Measurements from ENCODE around the gene GRM8.
A peak's percentile ranks its signal among the peaks of the same experiment; 100 is the strongest.

Gene GRM8

GRCh38 chr7:126656165-126656564 is 596.6 kb downstream of the GRM8 start:
- no peak for DNase-seq

GRCh38 chr7:126637538-126637937 is 615.2 kb downstream of the GRM8 start:
- no peak for DNase-seq

DNA sequence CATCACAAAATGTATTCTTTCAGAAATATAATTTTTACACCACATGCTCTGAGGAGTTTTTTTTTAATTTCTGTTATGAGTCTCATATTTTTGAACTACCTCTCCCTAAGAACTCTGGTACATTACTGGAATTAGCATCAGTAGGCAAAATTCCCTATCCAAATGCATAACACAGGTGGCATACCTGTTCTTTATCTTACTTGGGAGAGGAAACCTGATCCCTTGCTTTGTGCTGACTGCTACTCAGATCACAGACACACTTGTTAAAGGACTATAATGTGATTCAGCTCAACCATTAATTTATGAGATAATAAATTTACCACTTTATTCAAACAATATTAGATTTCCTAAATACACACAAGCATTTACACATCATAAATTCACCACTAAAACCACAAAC is 617.2 kb downstream of the GRM8 start:
- no peak for DNase-seq

GRCh38 chr7:126608339-126608776 is 644.4 kb downstream of the GRM8 start:
- DNase-seq = peak; percentile 3

- no peak for DNase-seq
These were observed 646.4 kb downstream of the GRM8 start for GRCh38 chr7:126606331-126606730.

DNA sequence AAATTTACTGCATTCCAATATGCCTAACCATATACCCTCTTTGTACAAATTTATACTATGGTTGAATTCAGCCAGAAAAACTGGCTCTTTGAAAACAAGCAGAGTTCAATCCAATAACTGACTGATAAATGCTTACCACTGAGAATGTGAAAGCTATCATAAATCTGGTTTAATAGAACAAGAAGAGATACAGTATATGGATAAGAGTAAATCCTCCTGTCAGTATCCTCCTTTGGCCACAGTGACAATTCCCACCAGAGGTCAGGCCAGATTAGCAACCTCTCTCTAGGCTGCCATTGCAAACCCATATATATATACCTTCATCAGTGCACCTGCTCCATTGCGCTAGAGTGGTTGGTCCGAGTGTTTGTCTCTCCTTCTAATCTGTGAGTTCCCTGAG is 647.2 kb downstream of the GRM8 start:
- no peak for DNase-seq

- no peak for DNase-seq
These were observed 647.7 kb downstream of the GRM8 start for GRCh38 chr7:126605056-126605455.

- DNase-seq = peak; percentile 81
These were observed 663.6 kb downstream of the GRM8 start for GRCh38 chr7:126589068-126589684.

GRCh38 chr7:126578338-126578737 is 674.4 kb downstream of the GRM8 start:
- no peak for DNase-seq

DNA sequence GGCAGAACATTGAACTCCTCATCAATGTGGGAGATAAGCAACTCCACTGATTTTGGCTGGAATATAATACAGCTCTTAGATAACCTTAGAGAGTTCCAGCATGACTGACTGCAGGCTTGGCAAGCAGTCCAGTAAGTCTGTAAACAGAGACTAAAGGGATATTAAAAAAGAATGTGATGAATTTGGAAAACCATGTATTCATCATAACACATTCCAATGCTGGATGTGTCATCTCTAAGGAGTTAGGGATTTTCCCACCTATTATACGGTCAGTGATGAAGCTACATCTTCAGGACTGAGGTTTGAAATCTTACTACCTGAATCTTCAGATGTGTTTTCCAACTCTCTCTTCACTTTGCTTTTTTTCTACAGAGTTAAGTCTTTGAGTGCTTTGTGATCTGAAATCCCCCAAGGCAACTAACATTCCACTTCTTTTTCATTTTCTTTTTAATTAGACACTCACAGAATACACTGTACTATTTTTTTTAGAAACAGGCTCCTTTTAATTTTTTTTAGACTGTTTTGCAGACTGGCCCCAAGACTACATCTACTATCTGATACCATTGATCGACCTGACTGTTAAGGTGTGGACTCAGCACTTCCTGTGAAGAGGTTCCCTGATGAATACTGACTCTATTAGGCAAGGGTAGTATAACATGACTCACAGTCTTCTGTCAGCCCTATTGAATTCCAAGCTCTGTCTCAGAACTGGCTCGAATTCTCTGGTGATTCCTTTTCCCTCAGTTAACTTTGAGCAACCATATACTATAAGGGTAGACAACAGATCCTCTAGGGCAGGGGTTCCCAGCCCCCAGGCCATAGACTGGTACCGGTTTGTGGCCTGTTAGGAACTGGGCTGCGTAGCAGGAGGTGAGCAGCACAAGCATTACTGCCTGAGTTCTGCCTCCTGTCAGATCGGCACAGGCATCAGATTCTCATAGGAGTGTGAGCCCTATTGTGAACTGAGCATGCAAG is 678.2 kb downstream of the GRM8 start:
- DNase-seq = no peak

- peak; percentile 86 for DNase-seq
These were observed 681.9 kb downstream of the GRM8 start for GRCh38 chr7:126570845-126571244.

DNA sequence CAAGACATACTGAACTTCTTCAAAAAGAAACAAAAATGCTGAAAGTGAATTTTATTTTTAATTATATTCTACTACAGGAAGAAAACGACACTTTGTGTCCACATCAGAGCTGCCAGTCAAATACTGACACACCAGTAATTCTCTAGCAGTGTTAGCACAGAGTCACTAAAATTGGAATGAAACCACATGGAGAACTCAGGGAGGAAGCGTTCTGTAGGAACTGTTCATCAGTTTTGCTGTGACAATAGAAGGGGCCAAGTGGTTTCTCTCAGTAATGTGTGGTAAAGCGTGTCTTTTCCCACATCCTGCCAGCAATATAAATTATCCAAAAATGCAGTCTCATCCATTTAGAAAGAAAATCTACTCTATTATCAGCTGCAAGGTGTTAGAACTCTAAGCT is 683.3 kb downstream of the GRM8 start:
- peak; percentile 96 for DNase-seq

GRCh38 chr7:126557271-126557670 is 695.5 kb downstream of the GRM8 start:
- DNase-seq = no peak

DNA sequence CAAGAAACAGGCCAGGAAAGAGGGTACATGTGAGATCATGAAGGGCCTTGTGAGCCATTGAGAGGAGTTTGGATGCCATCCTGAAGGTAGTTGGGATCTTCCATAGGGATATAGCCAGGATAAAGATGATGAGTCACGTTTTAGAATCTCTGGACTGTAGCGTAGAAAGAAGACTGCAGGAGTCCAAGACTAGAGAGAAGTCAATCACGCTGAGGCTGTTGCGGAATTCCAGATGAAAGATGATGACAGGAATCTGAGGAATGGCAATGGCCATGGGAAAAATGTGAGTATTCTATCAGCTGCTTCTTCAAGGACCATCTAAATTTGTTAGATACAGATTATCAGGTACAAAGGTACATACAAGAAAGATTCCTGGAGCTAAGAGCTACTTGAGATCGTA is 711.3 kb downstream of the GRM8 start:
- DNase-seq = no peak

DNA sequence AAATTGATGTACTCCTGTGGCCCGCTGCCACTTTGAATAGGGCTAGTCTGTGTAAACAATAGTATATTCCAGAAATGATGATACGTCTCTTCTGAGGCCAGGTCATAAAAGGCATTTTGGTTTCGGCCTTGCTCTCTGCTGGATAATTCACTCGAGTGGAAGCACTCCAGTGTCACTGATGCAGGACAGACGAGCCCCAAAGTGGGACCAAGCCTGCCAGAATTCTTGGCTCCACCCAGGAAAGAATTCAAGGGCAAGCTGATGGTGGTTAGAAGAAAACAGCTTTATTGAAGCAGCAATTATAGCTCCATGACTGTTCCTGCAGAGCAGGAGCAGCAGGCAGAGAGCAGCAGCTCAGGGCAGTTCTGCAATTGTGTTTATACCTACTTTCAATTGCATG is 717.6 kb downstream of the GRM8 start:
- DNase-seq = no peak

- DNase-seq = no peak
These were observed 719.0 kb downstream of the GRM8 start for GRCh38 chr7:126533715-126534114.

DNA sequence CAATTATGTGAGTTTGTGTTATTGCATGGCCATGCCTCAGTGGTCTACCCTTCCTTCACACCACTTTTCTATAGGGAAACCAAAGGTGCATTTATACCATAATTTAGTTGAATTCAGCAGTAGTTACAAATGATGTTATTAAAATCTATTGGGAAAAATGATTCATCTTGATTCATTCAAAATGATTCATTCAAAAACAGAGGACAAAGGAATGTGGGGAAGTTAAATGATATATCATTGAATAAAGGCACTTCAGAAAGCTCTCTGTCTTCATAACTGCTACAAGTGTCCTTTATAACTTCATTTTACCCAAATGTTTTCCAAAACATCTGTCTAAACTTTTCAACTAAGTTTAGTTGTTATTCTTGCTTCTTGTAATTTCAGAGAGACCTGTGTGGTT is 722.9 kb downstream of the GRM8 start:
- no peak for DNase-seq

DNA sequence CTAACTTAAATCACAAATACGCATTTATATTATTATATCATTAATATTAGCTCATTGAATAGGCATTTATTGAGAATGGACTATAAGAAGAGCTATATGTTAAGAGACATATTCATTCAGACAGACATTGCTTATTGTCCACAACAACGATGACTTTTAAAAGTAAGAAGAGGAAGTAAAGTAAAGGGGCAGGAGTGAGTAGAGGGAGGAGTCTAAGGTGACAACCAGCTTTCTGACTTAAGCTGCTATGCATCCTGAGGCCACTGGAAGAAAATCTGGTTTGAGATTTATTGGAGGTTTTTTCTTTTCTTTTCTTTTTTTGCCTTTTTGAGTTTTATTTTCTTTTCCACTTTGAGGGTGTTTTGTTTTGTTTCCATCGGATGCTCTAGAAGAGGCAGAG is 723.5 kb downstream of the GRM8 start:
- DNase-seq = peak; percentile 35

GRCh38 chr7:126525906-126526305 is 726.8 kb downstream of the GRM8 start:
- DNase-seq = no peak

GRCh38 chr7:126524967-126525366 is 727.8 kb downstream of the GRM8 start:
- DNase-seq = no peak

DNA sequence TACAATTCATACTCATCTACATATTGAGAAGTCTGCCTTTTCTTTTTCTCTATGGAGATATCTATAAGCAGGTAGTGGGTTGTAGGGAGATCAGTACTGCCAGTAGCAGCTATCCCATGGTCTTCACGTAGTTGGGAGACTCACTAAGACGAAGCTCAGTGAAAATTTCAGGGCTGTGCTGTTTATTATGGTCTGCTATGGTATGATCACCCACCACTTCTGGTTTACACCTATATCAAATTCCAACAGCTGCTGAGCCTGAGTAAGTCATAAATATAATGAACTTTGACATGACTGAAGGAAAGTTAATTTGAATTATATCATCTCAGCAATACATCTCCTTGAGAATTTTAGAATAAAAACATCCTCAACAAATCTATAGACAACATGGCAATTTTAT is 741.7 kb downstream of the GRM8 start:
- DNase-seq = no peak

DNA sequence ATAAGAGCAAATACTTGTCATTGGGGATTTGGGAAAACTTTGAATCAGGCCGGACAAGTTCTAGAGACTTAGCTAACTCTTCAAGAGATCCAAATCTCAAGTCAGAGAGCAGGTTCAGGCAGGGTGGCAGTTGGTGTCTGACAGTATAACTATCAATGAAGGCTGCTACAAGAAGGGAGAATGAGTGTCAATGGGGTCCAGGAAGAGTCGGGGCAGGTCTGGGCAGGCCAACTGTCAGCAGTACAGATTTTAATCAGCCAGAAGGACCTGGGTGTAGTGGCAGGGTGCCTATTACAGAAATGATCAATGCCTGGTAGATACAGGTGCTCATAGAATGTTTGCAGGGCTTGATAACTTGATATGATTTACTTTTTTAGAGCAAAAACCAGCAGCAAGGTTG is 751.1 kb downstream of the GRM8 start:
- DNase-seq = no peak

GRCh38 chr7:126499481-126499880 is 753.3 kb downstream of the GRM8 start:
- DNase-seq = no peak

DNA sequence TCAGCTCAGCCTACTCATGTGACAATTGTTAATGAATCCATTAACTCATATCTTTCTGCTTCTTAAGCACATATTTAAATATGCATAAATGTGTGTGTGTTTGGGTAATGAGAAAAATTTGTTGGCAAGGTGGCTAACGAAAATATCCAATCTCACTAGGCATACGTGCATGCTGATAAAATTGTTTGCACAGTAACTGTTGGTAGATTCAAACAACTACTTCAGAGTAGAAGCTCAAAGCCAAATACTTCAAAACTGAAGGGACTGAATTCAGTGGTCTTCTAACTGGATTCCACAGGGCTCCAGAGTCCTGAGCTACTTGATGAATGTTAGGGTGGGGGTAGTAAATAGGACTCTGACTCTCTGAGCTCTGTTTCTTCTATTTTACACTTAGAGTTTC is 757.0 kb downstream of the GRM8 start:
- no peak for DNase-seq

Data from MV-4-11 (cell line).